Liver (tissue), 3 donors: ENCODE results near the gene PAXIP1.

Experiments
- ATF3 ChIP-seq: IDR thresholded peaks from 2 replicates; pipeline ENCODE4 v1.6.1; 2016; ENCODE audit warnings: antibody characterized with exemption
- GABPA ChIP-seq, 2 donors: IDR thresholded peaks in 1 of 2; conservative IDR thresholded peaks in 1 of 2; 2 replicates each; pipeline ENCODE4 v1.6.1; 2016; ENCODE audit warnings: antibody characterized with exemption in 2 of 2, mild to moderate bottlenecking in 1 of 2, moderate library complexity in 1 of 2
- JUND ChIP-seq, 2 donors: IDR thresholded peaks; 2 replicates each; pipeline ENCODE4 v1.6.1; 2016; ENCODE audit warnings: antibody characterized with exemption in 2 of 2
- RAD21 ChIP-seq, 2 donors: IDR thresholded peaks; 2 replicates each; pipeline ENCODE4 v1.6.1; 2016; ENCODE audit warnings: antibody characterized with exemption in 2 of 2, mild to moderate bottlenecking in 2 of 2
- SP1 ChIP-seq: IDR thresholded peaks from 2 replicates; pipeline ENCODE4 v1.6.1; 2018; ENCODE audit warnings: antibody characterized with exemption, mild to moderate bottlenecking
- TAF1 ChIP-seq: conservative IDR thresholded peaks from 2 replicates; pipeline ENCODE4 v1.6.1; 2016; ENCODE audit warnings: antibody characterized with exemption, mild to moderate bottlenecking
- YY1 ChIP-seq: IDR thresholded peaks from 2 replicates; pipeline ENCODE4 v1.6.1; 2016; ENCODE audit warnings: antibody characterized with exemption, mild to moderate bottlenecking
- TF ChIP-seq, protein P1 (sequence below): fragments of 150-350 bp; IDR thresholded peaks from 2 replicates; pipeline ENCODE4 v1.5.1; 2017; ENCODE audit warnings: improper control_type of control experiment, low read depth, low read length; ENCODE audit not compliant: missing input control
- TF ChIP-seq, protein P2 (sequence below): IDR thresholded peaks from 2 replicates; pipeline ENCODE4 v1.6.1; 2016; ENCODE audit warnings: antibody characterized with exemption, mild to moderate bottlenecking
- TF ChIP-seq, protein P3 (sequence below): IDR thresholded peaks from 2 replicates; pipeline ENCODE4 v1.6.1; 2016; ENCODE audit warnings: antibody characterized with exemption
- donor health status: healthy.
- donor health status: healthy.

DNA sequence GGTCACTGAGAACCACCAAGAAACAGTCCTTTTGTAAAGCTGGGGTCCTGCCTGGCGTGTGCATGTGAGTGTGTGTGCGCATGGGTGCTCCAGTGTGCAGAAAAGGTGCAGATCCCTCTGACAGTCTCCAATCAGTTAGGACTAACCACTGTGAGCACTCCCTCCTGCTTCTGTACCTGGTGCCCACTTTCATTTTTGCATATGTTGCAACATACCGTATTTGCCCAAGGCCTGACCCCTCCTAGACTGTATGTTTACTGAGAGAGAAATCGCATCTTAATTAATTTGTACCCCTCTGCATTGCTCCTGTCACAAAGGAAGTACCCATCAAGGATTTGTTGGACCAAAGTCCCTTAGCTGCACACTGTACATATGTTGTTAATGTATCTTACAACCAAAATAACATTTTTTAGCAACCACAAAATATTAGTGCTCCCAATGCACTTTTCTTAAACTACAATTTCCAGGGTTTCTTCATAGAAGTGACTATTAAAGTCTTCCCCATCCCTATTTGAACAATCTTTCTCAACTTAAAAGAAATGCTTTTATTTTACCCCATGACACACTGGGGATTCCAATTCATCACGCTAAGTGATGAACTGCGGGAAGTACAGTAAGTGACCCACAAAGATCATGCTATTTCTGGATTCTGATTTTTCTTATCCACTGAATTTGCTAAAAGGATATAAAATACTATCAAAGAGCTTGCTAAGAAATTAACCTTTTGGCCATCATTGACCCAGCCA, 16.6 kb downstream of the PAXIP1 start:
- TF ChIP-seq, protein P1, sequence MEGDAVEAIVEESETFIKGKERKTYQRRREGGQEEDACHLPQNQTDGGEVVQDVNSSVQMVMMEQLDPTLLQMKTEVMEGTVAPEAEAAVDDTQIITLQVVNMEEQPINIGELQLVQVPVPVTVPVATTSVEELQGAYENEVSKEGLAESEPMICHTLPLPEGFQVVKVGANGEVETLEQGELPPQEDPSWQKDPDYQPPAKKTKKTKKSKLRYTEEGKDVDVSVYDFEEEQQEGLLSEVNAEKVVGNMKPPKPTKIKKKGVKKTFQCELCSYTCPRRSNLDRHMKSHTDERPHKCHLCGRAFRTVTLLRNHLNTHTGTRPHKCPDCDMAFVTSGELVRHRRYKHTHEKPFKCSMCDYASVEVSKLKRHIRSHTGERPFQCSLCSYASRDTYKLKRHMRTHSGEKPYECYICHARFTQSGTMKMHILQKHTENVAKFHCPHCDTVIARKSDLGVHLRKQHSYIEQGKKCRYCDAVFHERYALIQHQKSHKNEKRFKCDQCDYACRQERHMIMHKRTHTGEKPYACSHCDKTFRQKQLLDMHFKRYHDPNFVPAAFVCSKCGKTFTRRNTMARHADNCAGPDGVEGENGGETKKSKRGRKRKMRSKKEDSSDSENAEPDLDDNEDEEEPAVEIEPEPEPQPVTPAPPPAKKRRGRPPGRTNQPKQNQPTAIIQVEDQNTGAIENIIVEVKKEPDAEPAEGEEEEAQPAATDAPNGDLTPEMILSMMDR = no peak
- TF ChIP-seq JUND (IDR thresholded peaks at IDR 0.05) (no peak), ATF3 (no peak), RAD21 (IDR thresholded peaks at IDR 0.05) (no peak), GABPA (IDR thresholded peaks at IDR 0.05 in 1 of 2, conservative IDR thresholded peaks at IDR 0.05 in 1 of 2) (no peak), YY1 (no peak), TAF1 (no peak), SP1 (no peak)
- TF ChIP-seq, protein P2, sequence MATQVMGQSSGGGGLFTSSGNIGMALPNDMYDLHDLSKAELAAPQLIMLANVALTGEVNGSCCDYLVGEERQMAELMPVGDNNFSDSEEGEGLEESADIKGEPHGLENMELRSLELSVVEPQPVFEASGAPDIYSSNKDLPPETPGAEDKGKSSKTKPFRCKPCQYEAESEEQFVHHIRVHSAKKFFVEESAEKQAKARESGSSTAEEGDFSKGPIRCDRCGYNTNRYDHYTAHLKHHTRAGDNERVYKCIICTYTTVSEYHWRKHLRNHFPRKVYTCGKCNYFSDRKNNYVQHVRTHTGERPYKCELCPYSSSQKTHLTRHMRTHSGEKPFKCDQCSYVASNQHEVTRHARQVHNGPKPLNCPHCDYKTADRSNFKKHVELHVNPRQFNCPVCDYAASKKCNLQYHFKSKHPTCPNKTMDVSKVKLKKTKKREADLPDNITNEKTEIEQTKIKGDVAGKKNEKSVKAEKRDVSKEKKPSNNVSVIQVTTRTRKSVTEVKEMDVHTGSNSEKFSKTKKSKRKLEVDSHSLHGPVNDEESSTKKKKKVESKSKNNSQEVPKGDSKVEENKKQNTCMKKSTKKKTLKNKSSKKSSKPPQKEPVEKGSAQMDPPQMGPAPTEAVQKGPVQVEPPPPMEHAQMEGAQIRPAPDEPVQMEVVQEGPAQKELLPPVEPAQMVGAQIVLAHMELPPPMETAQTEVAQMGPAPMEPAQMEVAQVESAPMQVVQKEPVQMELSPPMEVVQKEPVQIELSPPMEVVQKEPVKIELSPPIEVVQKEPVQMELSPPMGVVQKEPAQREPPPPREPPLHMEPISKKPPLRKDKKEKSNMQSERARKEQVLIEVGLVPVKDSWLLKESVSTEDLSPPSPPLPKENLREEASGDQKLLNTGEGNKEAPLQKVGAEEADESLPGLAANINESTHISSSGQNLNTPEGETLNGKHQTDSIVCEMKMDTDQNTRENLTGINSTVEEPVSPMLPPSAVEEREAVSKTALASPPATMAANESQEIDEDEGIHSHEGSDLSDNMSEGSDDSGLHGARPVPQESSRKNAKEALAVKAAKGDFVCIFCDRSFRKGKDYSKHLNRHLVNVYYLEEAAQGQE = no peak
- TF ChIP-seq, protein P3, sequence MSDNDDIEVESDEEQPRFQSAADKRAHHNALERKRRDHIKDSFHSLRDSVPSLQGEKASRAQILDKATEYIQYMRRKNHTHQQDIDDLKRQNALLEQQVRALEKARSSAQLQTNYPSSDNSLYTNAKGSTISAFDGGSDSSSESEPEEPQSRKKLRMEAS = no peak
